ENCODE results near the gene PRND. TPM values are rescaled to one million over a fixed set of nuclear protein-coding genes. Genes with fewer than 3 reads are reported as not detected.

PRND gene
- polyA plus RNA-seq, 1 donor (not counting 4 experiments of a cell fraction or from before 2014, with no cell fraction given): not detected

- Histone ChIP-seq H3K27ac (ENCODE audit: control insufficient read depth, insufficient read depth, low read length) (no peak overlapping the region), H4K20me1 (ENCODE audit: control insufficient read depth, extremely low read depth, insufficient read depth, low read length) (peaks cover 55% of the 10 kb centered on the region), H3K36me3 (ENCODE audit: control insufficient read depth in 2 of 2, extremely low read depth in 1 of 2, insufficient read depth in 2 of 2, low read length in 2 of 2) (peaks cover 28 to 50% of the 10 kb centered on the region in 2 experiments)
Observed at GRCh38 chr20:4699216-4699615, 22.5 kb upstream of the PRND start.

GRCh38 chr20:4699957-4700356 lies 21.8 kb upstream of the PRND start:
- Histone ChIP-seq H3K36me3 (ENCODE audit: control insufficient read depth in 2 of 2, extremely low read depth in 1 of 2, insufficient read depth in 2 of 2, low read length in 2 of 2) (peaks cover 28 to 49% of the 10 kb centered on the region in 2 experiments), H3K9me1 (ENCODE audit: control insufficient read depth, extremely low read depth, insufficient read depth, low read length) (peaks cover 14% of the 10 kb centered on the region), H3K9ac (ENCODE audit: control insufficient read depth, extremely low read depth, insufficient read depth, low read length) (no peak overlapping the region), H4K20me1 (ENCODE audit: control insufficient read depth, extremely low read depth, insufficient read depth, low read length) (peaks cover 55% of the 10 kb centered on the region), H3K4me2 (ENCODE audit: control insufficient read depth, extremely low read depth, insufficient read depth, low read depth, low read length) (no peak overlapping the region), H3K79me2 (ENCODE audit: control insufficient read depth, insufficient read depth, low read length) (peaks cover 45% of the 10 kb centered on the region), H3K9me3 (ENCODE audit: control insufficient read depth, low read depth, low read length) (no peaks in the 10 kb centered on the region), H3K4me3 (ENCODE audit: control insufficient read depth in 2 of 3, extremely low read depth in 1 of 3, insufficient read depth in 2 of 3, low read depth in 1 of 3, low read length in 3 of 3) (no peak overlapping the region), H3K27me3 (ENCODE audit: control insufficient read depth, extremely low read depth, insufficient read depth, low read length) (no peaks in the 10 kb centered on the region), H2AFZ (ENCODE audit: control insufficient read depth, low read length) (no peak overlapping the region), H3K27ac (ENCODE audit: control insufficient read depth, insufficient read depth, low read length) (no peak overlapping the region), H3K4me1 (ENCODE audit: control insufficient read depth, extremely low read depth, insufficient read depth, low read length) (peaks cover 31% of the 10 kb centered on the region)
- FAIRE-seq (no peak), DNase-seq (ENCODE audit: low read depth, low spot score) (no peak)
- TF ChIP-seq CTCF (optimal IDR thresholded peaks at IDR 0.05 in 1 of 3, IDR thresholded peaks at IDR 0.05 in 1 of 3, conservative IDR thresholded peaks at IDR 0.05 in 1 of 3; ENCODE audit: extremely low read depth in 1 of 3, insufficient read depth in 2 of 3, low read length in 3 of 3) (no peak), EZH2 (IDR thresholded peaks at IDR 0.05; ENCODE audit: low read length) (no peak)
- dilution Hi-C loops (cut with MboI; ENCODE audit: extremely low pct_ligation_motif_present, low sequenced_read_pairs): no loop called here

More at GRCh38 chr20:4699216-4699615, 22.5 kb upstream of the PRND start:
- no peak for FAIRE-seq
- Histone ChIP-seq H3K4me3 (ENCODE audit: control insufficient read depth in 2 of 3, extremely low read depth in 1 of 3, insufficient read depth in 2 of 3, low read depth in 1 of 3, low read length in 3 of 3) (no peak overlapping the region), H3K4me1 (ENCODE audit: control insufficient read depth, extremely low read depth, insufficient read depth, low read length) (peaks cover 26% of the 10 kb centered on the region), H3K9me3 (ENCODE audit: control insufficient read depth, low read depth, low read length) (no peaks in the 10 kb centered on the region), H3K9ac (ENCODE audit: control insufficient read depth, extremely low read depth, insufficient read depth, low read length) (no peak overlapping the region), H3K4me2 (ENCODE audit: control insufficient read depth, extremely low read depth, insufficient read depth, low read depth, low read length) (no peak overlapping the region), H2AFZ (ENCODE audit: control insufficient read depth, low read length) (no peak overlapping the region), H3K27me3 (ENCODE audit: control insufficient read depth, extremely low read depth, insufficient read depth, low read length) (no peaks in the 10 kb centered on the region), H3K9me1 (ENCODE audit: control insufficient read depth, extremely low read depth, insufficient read depth, low read length) (peaks cover 14% of the 10 kb centered on the region), H3K79me2 (ENCODE audit: control insufficient read depth, insufficient read depth, low read length) (peaks cover 53% of the 10 kb centered on the region)
- dilution Hi-C loops (cut with MboI; ENCODE audit: extremely low pct_ligation_motif_present, low sequenced_read_pairs): no loop called here
- TF ChIP-seq CTCF (optimal IDR thresholded peaks at IDR 0.05 in 1 of 3, IDR thresholded peaks at IDR 0.05 in 1 of 3, conservative IDR thresholded peaks at IDR 0.05 in 1 of 3; ENCODE audit: extremely low read depth in 1 of 3, insufficient read depth in 2 of 3, low read length in 3 of 3) (no peak), EZH2 (IDR thresholded peaks at IDR 0.05; ENCODE audit: low read length) (no peak)
- DNase-seq (ENCODE audit: low read depth, low spot score): no peak
